ENCODE results near the gene SULF2.
A peak's percentile ranks its signal among the peaks of the same experiment; 100 is the strongest.

The SULF2 gene

DNA sequence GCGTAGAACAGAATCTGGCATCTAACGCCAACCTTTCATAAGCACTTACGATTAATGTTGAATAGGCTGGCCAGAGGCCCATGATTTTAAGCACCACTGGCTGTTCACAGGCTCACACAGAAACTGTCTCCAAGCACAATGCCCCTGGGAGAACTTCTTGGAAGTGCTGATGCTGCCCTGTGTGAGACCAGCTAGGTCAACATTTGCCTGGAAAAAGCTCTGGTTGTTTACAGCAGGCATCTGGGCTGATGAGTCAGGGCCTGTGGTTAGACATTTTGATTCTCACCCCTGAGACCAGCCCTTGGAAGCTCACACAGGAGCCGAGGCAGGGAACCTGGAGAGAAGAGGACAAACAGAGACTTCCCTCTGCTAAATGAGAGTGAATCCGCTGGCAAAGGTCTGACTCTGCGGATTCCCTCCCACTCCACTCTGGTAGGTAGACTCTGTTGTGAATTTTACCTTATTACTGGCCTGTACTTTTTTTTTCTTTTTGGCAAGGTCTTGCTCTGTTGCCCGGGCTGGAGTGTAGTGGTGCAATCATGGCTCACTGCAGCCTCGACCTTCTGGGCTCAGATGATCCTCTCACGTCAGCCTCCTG, 6.8 kb upstream of the SULF2 start:
- Histone ChIP-seq H3K9me3 (ENCODE audit: control insufficient read depth, insufficient read depth, low read depth, low read length) (no peaks in the 10 kb centered on the region), H3K27ac (ENCODE audit: low read depth, low read length) (no peak overlapping the region), H3K4me3 (ENCODE audit: low read depth, low read length) (no peak overlapping the region), H3K27me3 (ENCODE audit: control insufficient read depth, insufficient read depth, low read length) (peaks cover under 1% of the 10 kb centered on the region; the same call in 1 of the 2 replicates), H3K36me3 (ENCODE audit: control insufficient read depth, insufficient read depth, low read length) (no peaks in the 10 kb centered on the region), H3K4me1 (ENCODE audit: control insufficient read depth, insufficient read depth, low read length) (peaks cover 7% of the 10 kb centered on the region), H3K9ac (ENCODE audit: low read length) (no peak overlapping the region)

DNA sequence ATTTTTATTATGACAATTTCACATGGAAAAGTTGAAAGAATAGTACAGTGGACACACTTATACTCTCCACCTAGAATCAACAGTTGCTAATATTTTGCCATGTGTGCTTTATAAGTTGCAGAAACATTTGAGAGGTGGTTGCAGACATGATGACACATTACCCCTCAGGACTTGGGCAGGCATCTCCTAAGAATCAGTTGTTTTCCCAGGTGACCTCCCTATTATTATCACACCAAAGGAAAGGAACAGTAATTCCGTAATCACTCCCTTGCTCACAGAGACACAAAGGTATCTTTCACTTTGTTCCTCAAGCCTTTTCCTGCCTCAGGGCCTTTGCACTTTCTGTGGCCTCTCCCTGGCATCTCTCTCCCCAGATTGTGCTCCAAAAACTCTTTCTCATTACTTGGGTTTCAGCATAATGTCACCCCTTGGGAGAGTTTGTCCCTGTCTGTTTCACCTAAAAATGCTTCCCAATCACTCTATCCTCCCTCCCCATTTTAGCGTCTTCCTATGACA, 5.9 kb upstream of the SULF2 start:
- Histone ChIP-seq H3K36me3 (ENCODE audit: control insufficient read depth, insufficient read depth, low read length) (no peaks in the 10 kb centered on the region), H3K27ac (ENCODE audit: low read depth, low read length) (no peak overlapping the region), H3K9ac (ENCODE audit: low read length) (no peak overlapping the region), H3K27me3 (ENCODE audit: control insufficient read depth, insufficient read depth, low read length) (peaks cover 11% of the 10 kb centered on the region), H3K4me3 (ENCODE audit: low read depth, low read length) (no peak overlapping the region), H3K9me3 (ENCODE audit: control insufficient read depth, insufficient read depth, low read depth, low read length) (no peaks in the 10 kb centered on the region), H3K4me1 (ENCODE audit: control insufficient read depth, insufficient read depth, low read length) (peaks cover 7% of the 10 kb centered on the region)

DNA sequence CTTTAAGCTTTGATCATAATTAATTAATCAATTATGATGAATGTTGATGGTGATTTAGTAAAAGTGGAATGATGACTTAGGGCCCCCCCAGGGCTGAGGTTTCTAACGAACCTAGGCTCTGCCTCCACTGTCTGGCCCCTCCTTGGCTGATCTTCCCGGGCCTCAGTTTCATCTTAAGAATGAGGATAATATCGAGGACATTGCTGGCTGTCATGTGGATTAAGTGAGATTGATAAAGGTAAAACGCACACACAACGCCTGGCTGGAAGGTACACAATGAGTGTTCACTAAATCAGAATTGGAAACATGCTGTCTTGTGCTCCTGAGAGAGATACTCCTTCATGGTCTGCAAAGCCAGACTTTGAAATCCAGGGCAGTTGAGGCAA, 5.3 kb upstream of the SULF2 start:
- H3K27me3 ChIP-seq (ENCODE audit: control insufficient read depth, insufficient read depth, low read length) = peaks cover 15% of the 10 kb centered on the region
- H3K27ac ChIP-seq (ENCODE audit: low read depth, low read length) = no peak overlapping the region
- H3K4me3 ChIP-seq (ENCODE audit: low read depth, low read length) = no peak overlapping the region
- H3K9me3 ChIP-seq (ENCODE audit: control insufficient read depth, insufficient read depth, low read depth, low read length) = no peaks in the 10 kb centered on the region
- peaks cover 7% of the 10 kb centered on the region for H3K4me1 ChIP-seq (ENCODE audit: control insufficient read depth, insufficient read depth, low read length)
- H3K9ac ChIP-seq (ENCODE audit: low read length) = no peak overlapping the region
- H3K36me3 ChIP-seq (ENCODE audit: control insufficient read depth, insufficient read depth, low read length) = no peaks in the 10 kb centered on the region

DNA sequence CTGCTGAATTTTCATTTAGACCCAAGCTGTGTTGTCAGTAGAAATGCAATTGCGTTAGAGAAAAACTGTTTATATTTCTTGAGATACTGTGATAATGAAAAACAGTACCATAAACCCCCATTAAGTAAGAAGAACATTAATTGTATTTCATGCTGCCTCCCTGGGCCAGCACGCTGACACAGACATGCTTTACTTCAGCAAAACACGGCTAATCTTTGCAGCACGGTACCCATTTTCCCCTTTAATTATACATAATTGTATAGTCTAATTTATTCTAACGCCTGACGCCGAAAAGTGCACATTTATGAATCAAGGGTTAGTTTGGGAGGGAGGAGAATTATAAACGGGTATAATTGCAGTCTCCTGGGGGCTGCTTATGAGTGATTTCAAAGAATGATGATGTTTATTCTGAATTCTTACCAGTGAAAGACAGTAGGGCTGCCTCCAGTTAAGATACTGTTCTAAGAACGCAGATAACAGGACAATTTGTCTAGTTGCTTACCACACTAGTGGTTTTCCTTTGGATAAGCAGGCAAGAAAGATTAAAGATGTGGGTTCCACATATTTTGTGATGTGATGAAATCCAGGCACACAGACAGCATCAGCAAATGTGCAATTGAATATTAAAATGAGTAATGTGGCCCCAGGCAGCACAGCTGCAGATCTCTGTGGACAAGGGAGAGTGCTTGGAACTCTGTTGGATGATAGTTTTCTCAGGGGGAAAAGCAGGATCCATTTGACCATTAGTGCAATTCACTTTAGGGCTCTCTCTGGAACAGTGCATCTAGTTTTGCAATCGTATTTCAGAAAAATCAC, 4.7 kb upstream of the SULF2 start:
- H3K9me3 ChIP-seq (ENCODE audit: control insufficient read depth, insufficient read depth, low read depth, low read length) = no peaks in the 10 kb centered on the region
- H3K4me1 ChIP-seq (ENCODE audit: control insufficient read depth, insufficient read depth, low read length) = peaks cover 7% of the 10 kb centered on the region
- no peak overlapping the region for H3K9ac ChIP-seq (ENCODE audit: low read length)
- H3K27ac ChIP-seq (ENCODE audit: low read depth, low read length) = no peak overlapping the region
- no peaks in the 10 kb centered on the region for H3K36me3 ChIP-seq (ENCODE audit: control insufficient read depth, insufficient read depth, low read length)
- peaks cover 15% of the 10 kb centered on the region for H3K27me3 ChIP-seq (ENCODE audit: control insufficient read depth, insufficient read depth, low read length)
- no peak overlapping the region for H3K4me3 ChIP-seq (ENCODE audit: low read depth, low read length)

DNA sequence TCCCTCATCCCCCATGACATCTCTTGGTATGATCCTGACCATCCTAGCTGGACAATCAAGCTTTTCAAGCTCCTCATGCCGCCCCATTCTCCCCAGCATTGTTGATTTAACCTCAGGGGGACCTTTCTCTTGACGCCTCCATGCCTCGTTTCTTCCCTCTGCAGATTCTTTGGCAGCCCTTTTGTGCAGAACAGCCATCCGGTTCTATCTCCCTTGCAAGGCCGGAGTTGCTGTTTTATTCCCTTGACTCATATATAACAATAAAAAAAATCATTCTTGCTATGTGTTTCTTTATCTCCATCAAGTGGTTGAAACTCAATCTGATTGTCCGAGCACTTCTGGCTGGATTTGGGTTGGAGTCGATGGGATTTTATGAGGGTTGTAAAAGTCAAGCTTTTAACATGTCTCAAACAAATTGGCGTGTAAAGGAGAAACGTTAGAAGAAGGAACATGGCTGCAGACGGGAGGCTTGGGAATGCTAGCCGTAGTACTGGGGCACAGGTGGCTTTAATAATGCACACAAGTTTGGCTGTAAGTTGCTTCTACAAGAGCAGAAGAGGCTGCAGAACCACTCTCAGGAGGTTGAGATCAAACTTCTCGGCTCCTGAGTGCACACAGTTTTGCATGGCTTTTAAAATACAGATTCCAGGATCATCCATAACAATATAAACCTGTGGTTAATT, 3.9 kb upstream of the SULF2 start:
- H3K27me3 ChIP-seq (ENCODE audit: control insufficient read depth, insufficient read depth, low read length) = peaks cover 21% of the 10 kb centered on the region
- H3K4me1 ChIP-seq (ENCODE audit: control insufficient read depth, insufficient read depth, low read length) = peaks cover 8% of the 10 kb centered on the region
- no peaks in the 10 kb centered on the region for H3K9me3 ChIP-seq (ENCODE audit: control insufficient read depth, insufficient read depth, low read depth, low read length)
- no peaks in the 10 kb centered on the region for H3K36me3 ChIP-seq (ENCODE audit: control insufficient read depth, insufficient read depth, low read length)
- no peak overlapping the region for H3K9ac ChIP-seq (ENCODE audit: low read length)
- H3K27ac ChIP-seq (ENCODE audit: low read depth, low read length) = no peak overlapping the region
- no peak overlapping the region for H3K4me3 ChIP-seq (ENCODE audit: low read depth, low read length)

DNA sequence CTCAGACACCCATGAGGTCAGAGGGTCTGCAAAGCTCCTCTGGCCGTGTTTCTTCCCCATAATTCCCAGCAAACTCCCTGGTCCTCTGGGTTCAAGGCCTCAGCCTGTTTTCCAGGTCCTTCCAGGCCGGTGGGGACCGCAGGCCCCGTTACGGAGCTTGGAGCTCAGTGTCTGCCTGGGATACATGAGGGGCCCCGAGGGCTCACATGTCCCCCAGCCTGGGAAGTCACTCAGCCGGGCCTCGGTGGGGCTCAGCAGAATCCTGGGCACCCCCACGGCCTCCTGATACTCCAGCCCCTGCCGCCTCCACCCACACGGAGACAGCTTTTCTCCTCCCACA, 3.4 kb upstream of the SULF2 start:
- no peaks in the 10 kb centered on the region for H3K9me3 ChIP-seq (ENCODE audit: control insufficient read depth, insufficient read depth, low read depth, low read length)
- no peak overlapping the region for H3K4me3 ChIP-seq (ENCODE audit: low read depth, low read length)
- H3K4me1 ChIP-seq (ENCODE audit: control insufficient read depth, insufficient read depth, low read length) = peaks cover 13% of the 10 kb centered on the region
- peaks cover 26% of the 10 kb centered on the region for H3K27me3 ChIP-seq (ENCODE audit: control insufficient read depth, insufficient read depth, low read length)
- no peak overlapping the region for H3K27ac ChIP-seq (ENCODE audit: low read depth, low read length)
- no peaks in the 10 kb centered on the region for H3K36me3 ChIP-seq (ENCODE audit: control insufficient read depth, insufficient read depth, low read length)
- no peak overlapping the region for H3K9ac ChIP-seq (ENCODE audit: low read length)

DNA sequence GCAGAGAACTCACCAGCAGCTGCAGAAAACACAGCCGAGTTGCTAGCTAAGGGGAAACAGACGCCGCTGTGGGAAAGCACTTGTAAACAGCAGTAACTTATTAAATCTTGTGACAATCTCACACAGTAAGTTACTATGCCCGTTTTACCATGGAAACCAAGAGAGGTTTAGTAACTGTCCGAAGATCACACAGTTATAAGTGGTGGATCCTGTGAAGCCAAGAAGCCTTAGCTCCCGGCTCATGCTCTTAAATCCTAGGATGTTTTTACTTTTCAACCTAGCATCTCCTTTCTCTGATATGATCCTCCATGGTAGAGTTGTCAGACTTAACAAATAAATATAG, 1.5 kb upstream of the SULF2 start:
- no peaks in the 10 kb centered on the region for H3K36me3 ChIP-seq (ENCODE audit: control insufficient read depth, insufficient read depth, low read length)
- peaks cover 31% of the 10 kb centered on the region for H3K27me3 ChIP-seq (ENCODE audit: control insufficient read depth, insufficient read depth, low read length)
- H3K9ac ChIP-seq (ENCODE audit: low read length) = no peak overlapping the region
- H3K27ac ChIP-seq (ENCODE audit: low read depth, low read length) = no peak overlapping the region
- peaks cover 9% of the 10 kb centered on the region for H3K4me1 ChIP-seq (ENCODE audit: control insufficient read depth, insufficient read depth, low read length)
- peak overlapping the region; percentile 66 for H3K4me3 ChIP-seq (ENCODE audit: low read depth, low read length)
- no peaks in the 10 kb centered on the region for H3K9me3 ChIP-seq (ENCODE audit: control insufficient read depth, insufficient read depth, low read depth, low read length)

DNA sequence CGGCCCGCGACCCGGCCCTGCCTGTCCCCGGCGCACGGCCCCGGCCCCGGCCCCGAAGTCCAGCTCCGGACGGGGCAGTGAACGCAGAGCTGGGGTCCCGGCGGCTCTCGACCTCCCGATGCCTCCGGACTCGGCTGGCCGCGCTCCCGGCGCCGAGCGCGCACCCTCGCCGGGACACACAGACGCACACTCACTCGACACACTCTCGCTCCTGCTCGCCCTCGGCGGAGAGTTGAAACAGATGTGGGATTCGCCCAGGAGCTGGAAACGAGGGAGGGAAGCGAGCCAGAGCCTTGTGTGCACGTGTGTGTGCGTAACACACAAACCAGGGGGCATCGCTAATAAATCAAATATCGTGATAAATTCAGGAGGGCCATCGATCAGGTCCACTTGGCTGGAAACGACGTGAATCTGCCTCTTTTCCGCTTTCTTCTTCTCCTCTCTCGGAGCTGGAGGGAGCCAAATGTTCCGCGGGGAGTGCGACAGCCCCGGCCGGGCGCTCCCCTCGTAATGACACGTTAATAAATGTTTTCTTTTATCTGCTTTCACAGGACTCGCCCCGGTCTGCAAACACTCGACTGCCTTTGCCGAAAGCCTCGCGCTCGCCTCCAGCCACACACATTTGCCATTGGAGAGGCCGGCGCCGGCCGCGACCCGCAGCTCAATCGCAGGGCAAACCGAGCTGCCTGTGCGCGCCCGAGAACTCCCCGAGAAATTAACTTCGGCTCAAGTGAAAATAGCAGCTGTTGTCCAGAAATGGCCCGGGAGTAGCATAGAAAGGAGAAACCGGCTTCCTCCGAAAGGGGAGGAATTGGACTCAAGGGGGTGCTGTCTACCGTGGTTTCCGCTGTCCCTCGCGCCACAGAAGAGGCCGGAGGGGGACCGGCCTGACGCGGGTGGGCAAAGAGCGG, 828 bp upstream of the SULF2 start:
- Histone ChIP-seq H3K4me3 (ENCODE audit: low read depth, low read length) (peak overlapping the region; percentile 66), H3K36me3 (ENCODE audit: control insufficient read depth, insufficient read depth, low read length) (no peaks in the 10 kb centered on the region), H3K27me3 (ENCODE audit: control insufficient read depth, insufficient read depth, low read length) (peaks cover 31% of the 10 kb centered on the region), H3K9ac (ENCODE audit: low read length) (peak overlapping the region; percentile 65), H3K4me1 (ENCODE audit: control insufficient read depth, insufficient read depth, low read length) (peaks cover 8% of the 10 kb centered on the region; the same call in 1 of the 2 replicates), H3K27ac (ENCODE audit: low read depth, low read length) (no peak overlapping the region), H3K9me3 (ENCODE audit: control insufficient read depth, insufficient read depth, low read depth, low read length) (no peaks in the 10 kb centered on the region)

DNA sequence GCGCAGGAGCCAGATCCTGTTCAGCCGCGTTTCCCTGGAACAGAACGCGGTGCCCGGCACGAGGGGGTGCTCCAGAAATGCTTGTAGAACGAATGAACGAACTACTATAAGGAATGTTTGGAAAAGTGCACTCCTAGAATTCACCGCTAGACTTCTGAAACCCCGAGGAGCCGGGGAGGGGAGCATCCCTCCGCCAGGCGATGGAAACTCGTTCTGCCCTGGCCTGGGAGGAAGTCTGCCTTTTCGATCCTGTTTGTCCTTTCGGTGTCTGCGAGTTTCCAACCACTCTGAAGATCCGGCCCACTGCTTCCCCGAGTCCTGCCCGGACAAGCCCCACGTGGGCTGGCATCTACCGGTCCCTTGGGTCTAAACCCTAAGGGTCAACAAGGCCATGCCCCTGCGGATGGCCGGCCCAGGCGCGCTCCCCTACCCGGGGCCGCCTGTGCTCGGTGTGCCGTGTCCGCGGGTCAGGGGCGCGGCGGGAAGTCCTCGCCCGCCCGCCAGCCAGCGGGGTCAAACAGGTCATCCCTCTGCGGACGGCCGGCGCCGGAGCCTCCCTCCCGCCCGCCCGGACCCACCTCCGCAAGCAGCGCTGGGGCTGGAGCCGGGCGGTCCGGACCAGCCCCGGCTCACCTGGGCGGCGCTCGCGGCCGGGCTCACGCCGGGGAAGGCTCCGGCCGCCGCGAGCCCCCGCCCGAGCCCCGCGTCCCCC, 526 bp downstream of the SULF2 start:
- no peak overlapping the region for H3K27ac ChIP-seq (ENCODE audit: low read depth, low read length)
- H3K4me1 ChIP-seq (ENCODE audit: control insufficient read depth, insufficient read depth, low read length) = peaks cover 8% of the 10 kb centered on the region; the same call in 1 of the 2 replicates
- H3K4me3 ChIP-seq (ENCODE audit: low read depth, low read length) = peak overlapping the region; percentile 83
- H3K36me3 ChIP-seq (ENCODE audit: control insufficient read depth, insufficient read depth, low read length) = no peaks in the 10 kb centered on the region
- no peaks in the 10 kb centered on the region for H3K9me3 ChIP-seq (ENCODE audit: control insufficient read depth, insufficient read depth, low read depth, low read length)
- peak overlapping the region; percentile 66 for H3K9ac ChIP-seq (ENCODE audit: low read length)
- peaks cover 31% of the 10 kb centered on the region for H3K27me3 ChIP-seq (ENCODE audit: control insufficient read depth, insufficient read depth, low read length)
